Measurements from ENCODE around the gene LCK. TPM values are rescaled to one million over a fixed set of nuclear protein-coding genes. Genes with fewer than 3 reads are reported as not detected.

Gene LCK
- total and polyA plus RNA-seq, 2 donors (not counting 1 experiment from before 2014, with no cell fraction given), result 22.3 to 23.8 TPM

- Histone ChIP-seq H3K27me3 (replicated peaks in 1 of 4; ENCODE audit: control extremely low read depth in 1 of 4, control insufficient read depth in 3 of 4, insufficient read depth in 4 of 4, low read length in 3 of 4) (no peaks in the 10 kb centered on the region), H3K79me2 (ENCODE audit: control insufficient read depth, insufficient read depth, low read length) (peaks cover 73% of the 10 kb centered on the region), H3K9ac (ENCODE audit: low read length) (no peak overlapping the region), H3K4me3 (ENCODE audit: control extremely low read depth in 1 of 5, extremely low read depth in 1 of 5, insufficient read depth in 1 of 5, low read depth in 2 of 5, low read length in 4 of 5) (no peak overlapping the region), H3K9me3 (ENCODE audit: control extremely low read depth in 1 of 3, control insufficient read depth in 2 of 3, insufficient read depth in 1 of 3, low read length in 2 of 3) (peaks cover 0 to 6% (median 0%) of the 10 kb centered on the region in 3 donors), H3K36me3 (replicated peaks in 1 of 2; ENCODE audit: control extremely low read depth in 1 of 2, control insufficient read depth in 1 of 2, extremely low read depth in 1 of 2, insufficient read depth in 2 of 2, low read length in 1 of 2) (peaks cover 2 to 29% of the 10 kb centered on the region in 2 experiments), H2AFZ (ENCODE audit: insufficient read depth, low read depth, low read length, poor library complexity, severe bottlenecking) (no peak overlapping the region), H3K4me2 (replicated peaks; ENCODE audit: low read depth, low read length, poor library complexity, severe bottlenecking) (no peak overlapping the region), H4K20me1 (ENCODE audit: control insufficient read depth, insufficient read depth, low read length, poor library complexity, severe bottlenecking) (no peaks in the 10 kb centered on the region), H3K4me1 (ENCODE audit: control insufficient read depth in 2 of 2, insufficient read depth in 2 of 2, low read length in 2 of 2) (peaks cover 73 to 84% of the 10 kb centered on the region in 2 donors), H3K27ac (ENCODE audit: low read length in 2 of 2) (peak overlapping the region in 1 of 2 donors; percentile 82)
- ChIA-PET POLR2A (interaction anchor here (1.0 to 5.1 kb wide), 6 partner anchors 17 to 97 kb away, joined by 4 to 35 read pairs (median 12); partner anchors contain the start of gene MARCKSL1), CTCF (interaction anchor here (0.8 to 10.2 kb wide), 13 partner anchors 13 to 102 kb away, joined by 3 to 118 read pairs (median 7); partner anchors contain the start of genes FAM167B, HDAC1, LCK and MARCKSL1)
- DNase-seq (no peak), ATAC-seq (ENCODE audit: low read depth) (no peak)
- H3K27ac Mint-ChIP-seq, result peak overlapping the region; percentile 46
- 95% methylated on average over 3 of the region's 10 CpGs for WGBS (ENCODE audit: insufficient coverage)
- no peaks in the 10 kb centered on the region for H3K27me3 Mint-ChIP-seq
- H3K9me3 Mint-ChIP-seq (ENCODE audit: insufficient read depth), result no peaks in the 10 kb centered on the region
- no peak overlapping the region for H3K4me3 Mint-ChIP-seq
- peaks cover 70% of the 10 kb centered on the region for H3K4me1 Mint-ChIP-seq
- intact Hi-C loops (cut with micrococcal nuclease), result loop anchor here (5.0 kb wide), 1 partner anchor 54 kb away; no protein-coding TSS in a partner anchor
- TF ChIP-seq EZH2 (IDR thresholded peaks at IDR 0.05; ENCODE audit: borderline replicate concordance, insufficient read depth, low read depth, low read length, poor library complexity, severe bottlenecking) (no peak), CTCF (IDR thresholded peaks at IDR 0.05) (no peak)
Measured at GRCh38 chr1:32318127-32318869, 67.2 kb downstream of the LCK start.

Data from B cell (primary cell).